ENCODE measurements around the gene PIAS1.

GRCh38 chr15:68230157-68231100 lies 176.3 kb downstream of the PIAS1 start:
- TF ChIP-seq CTCF (IDR thresholded peaks at IDR 0.05) (no peak), EP300 (IDR thresholded peaks at IDR 0.05) (no peak), POLR2A (IDR thresholded peaks at IDR 0.05) (no peak)
